WTC11 (cell line): ENCODE data around the gene WDR54. TPM values are rescaled to one million over a fixed set of nuclear protein-coding genes. Genes with fewer than 3 reads are reported as not detected.

ENCODE experiments used
- AFF4 ChIP-seq: sonication (generic); formaldehyde crosslinking; IDR thresholded peaks from 2 replicates; pipeline ENCODE4 v1.8.1; 2023; ENCODE audit warnings: mild to moderate bottlenecking, missing genetic modification reagents, borderline replicate concordance
- AR ChIP-seq: fragments of 250-450 bp; sonication (Bioruptor Pico); IDR thresholded peaks from 2 replicates; pipeline ENCODE4 v1.9.0; 2021; ENCODE audit warnings: mild to moderate bottlenecking
- ARID4B ChIP-seq: sonication (generic); formaldehyde crosslinking; IDR thresholded peaks from 2 replicates; pipeline ENCODE4 v1.8.0; 2023; ENCODE audit warnings: missing genetic modification reagents, mild to moderate bottlenecking, borderline replicate concordance
- ATF2 ChIP-seq: sonication (generic); formaldehyde crosslinking; IDR thresholded peaks from 2 replicates; pipeline ENCODE4 v1.8.1; 2022; ENCODE audit warnings: low read depth, missing genetic modification reagents, borderline replicate concordance
- CREB1 ChIP-seq: sonication (generic); formaldehyde crosslinking; IDR thresholded peaks from 2 replicates; pipeline ENCODE4 v1.8.0; 2023; ENCODE audit warnings: mild to moderate bottlenecking, missing genetic modification reagents
- E2F1 ChIP-seq: sonication (generic); formaldehyde crosslinking; IDR thresholded peaks from 2 replicates; pipeline ENCODE4 v1.8.0; 2022; ENCODE audit warnings: mild to moderate bottlenecking, missing genetic modification reagents
- EMX1 ChIP-seq: fragments of 250-450 bp; sonication (Bioruptor Pico); IDR thresholded peaks from 2 replicates; pipeline ENCODE4 v1.8.0; 2021; ENCODE audit warnings: mild to moderate bottlenecking
- GABPB1 ChIP-seq: sonication (generic); formaldehyde crosslinking; IDR thresholded peaks from 2 replicates; pipeline ENCODE4 v1.8.1; 2023; ENCODE audit warnings: mild to moderate bottlenecking, missing genetic modification reagents
- KAT7 ChIP-seq: sonication (generic); formaldehyde crosslinking; IDR thresholded peaks from 2 replicates; pipeline ENCODE4 v1.8.1; 2023; ENCODE audit warnings: missing genetic modification reagents, mild to moderate bottlenecking, borderline replicate concordance
- MAX ChIP-seq: sonication (generic); formaldehyde crosslinking; IDR thresholded peaks from 2 replicates; pipeline ENCODE4 v1.8.0; 2022; ENCODE audit warnings: mild to moderate bottlenecking, missing genetic modification reagents
- NR1H2 ChIP-seq: sonication (generic); formaldehyde crosslinking; IDR thresholded peaks from 2 replicates; pipeline ENCODE4 v1.9.0; 2021; ENCODE audit warnings: mild to moderate bottlenecking, moderate library complexity, missing genetic modification reagents
- NR2C2 ChIP-seq: sonication (generic); formaldehyde crosslinking; IDR thresholded peaks from 2 replicates; pipeline ENCODE4 v1.8.0; 2022; ENCODE audit warnings: mild to moderate bottlenecking, missing genetic modification reagents
- PREB ChIP-seq: sonication (generic); formaldehyde crosslinking; IDR thresholded peaks from 2 replicates; pipeline ENCODE4 v1.8.1; 2022; ENCODE audit warnings: mild to moderate bottlenecking, missing genetic modification reagents, moderate library complexity, borderline replicate concordance
- PRRX2 ChIP-seq: fragments of 250-450 bp; sonication (Bioruptor Pico); IDR thresholded peaks from 2 replicates; pipeline ENCODE4 v1.8.0; 2021; ENCODE audit warnings: mild to moderate bottlenecking
- RELA ChIP-seq: sonication (generic); formaldehyde crosslinking; IDR thresholded peaks from 2 replicates; pipeline ENCODE4 v1.8.1; 2022; ENCODE audit warnings: missing genetic modification reagents, mild to moderate bottlenecking, borderline replicate concordance
- SMAD3 ChIP-seq: sonication (generic); formaldehyde crosslinking; IDR thresholded peaks from 2 replicates; pipeline ENCODE4 v1.8.0; 2022; ENCODE audit warnings: missing genetic modification reagents, mild to moderate bottlenecking, borderline replicate concordance
- ZNF138 ChIP-seq: sonication (generic); formaldehyde crosslinking; conservative IDR thresholded peaks from 2 replicates; pipeline ENCODE4 v1.8.1; 2022; ENCODE audit warnings: mild to moderate bottlenecking, moderate library complexity, missing genetic modification reagents
- ZNF232 ChIP-seq: sonication (generic); formaldehyde crosslinking; IDR thresholded peaks from 2 replicates; pipeline ENCODE4 v1.8.0; 2022; ENCODE audit warnings: mild to moderate bottlenecking, missing genetic modification reagents
- ZNF425 ChIP-seq: fragments of 250-450 bp; sonication (Bioruptor Pico); conservative IDR thresholded peaks from 2 replicates; pipeline ENCODE4 v1.9.0; 2021; ENCODE audit warnings: mild to moderate bottlenecking
- total RNA-seq: library from RNA; stranded (reverse); gene quantifications from 3 replicates; pipeline ENCODE4 v1.2.3, GENCODE V29; 2021

WDR54 gene
- total RNA-seq, 1 experiment from 2014 or later: 55.2 TPM

GRCh38 chr2:74472086-74472944 is 50.8 kb downstream of the WDR54 start, which contains the start of gene MRPL53 (continued):
- peak; percentile 80 for TF ChIP-seq CREB1 (CRISPR knock-in tag)
- peak; percentile 90; the same call in 1 of the 2 replicates for TF ChIP-seq PREB (CRISPR knock-in tag)
- 0 out of 2 replicates have a peak, but pooled peaks have one; percentile 64 for TF ChIP-seq AFF4 (CRISPR knock-in tag)
- peak; percentile 92; the same call in 1 of the 2 replicates for TF ChIP-seq KAT7 (CRISPR knock-in tag)
- no peak for TF ChIP-seq EMX1 (CRISPR knock-in tag)
- TF ChIP-seq AR (CRISPR knock-in tag): no peak
- no peak for TF ChIP-seq PRRX2
- peak; percentile 94 for TF ChIP-seq SMAD3 (CRISPR knock-in tag)
- peak; percentile 9; the same call in 1 of the 2 replicates for TF ChIP-seq E2F1 (CRISPR knock-in tag)
- TF ChIP-seq NR1H2 (CRISPR knock-in tag): 0 out of 2 replicates have a peak, but pooled peaks have one; percentile 39
- peak; percentile 42; the same call in 1 of the 2 replicates for TF ChIP-seq ZNF232 (CRISPR knock-in tag)
- TF ChIP-seq NR2C2 (CRISPR knock-in tag): peak; percentile 100
- peak; percentile 96 for TF ChIP-seq GABPB1 (CRISPR knock-in tag)
- TF ChIP-seq MAX (CRISPR knock-in tag): peak; percentile 46; the same call in 1 of the 2 replicates
- peak; percentile 72; the same call in 1 of the 2 replicates for TF ChIP-seq ARID4B (CRISPR knock-in tag)
- TF ChIP-seq ZNF138 (CRISPR knock-in tag): peak; percentile 79; the same call in 1 of the 2 replicates
- TF ChIP-seq ZNF425: no peak
- peak; percentile 61; the same call in 1 of the 2 replicates for TF ChIP-seq RELA
- no peak for TF ChIP-seq ATF2 (CRISPR knock-in tag)
